Breast epithelium (tissue), 4 donors: ENCODE data around the gene ATP7B. TPM values are rescaled to one million over a fixed set of nuclear protein-coding genes. Genes with fewer than 3 reads are reported as not detected.

Experiments used
- DNase-seq, 2 donors: peaks; one replicate each; pipeline ENCODE4 v3.0.0-alpha.2; 2019; ENCODE audit warnings: low spot score in 2 of 2
- H3K27ac ChIP-seq, 2 donors: fragments of 200-600 bp; sonication (generic) in 1 of 2; one replicate each; pipeline ENCODE4 v1.5.1; 2016 to 2019; ENCODE audit warnings: mild to moderate bottlenecking in 1 of 2
- H3K27me3 ChIP-seq, 2 donors: fragments of 200-600 bp; sonication (generic) in 1 of 2; one replicate each; pipeline versions ENCODE4 v1.5.1 to v1.6.0; 2017 to 2019; ENCODE audit warnings: control low read depth in 1 of 2, mild to moderate bottlenecking in 1 of 2
- H3K36me3 ChIP-seq: fragments of 200-600 bp; one replicate; pipeline ENCODE4 v1.5.1; 2019
- H3K4me1 ChIP-seq, 2 donors: fragments of 200-600 bp; sonication (generic); one replicate each; pipeline ENCODE4 v1.5.1; 2016 to 2019; ENCODE audit warnings: control low read depth in 1 of 2
- H3K4me3 ChIP-seq, 3 donors: fragments of 200-600 bp; sonication (generic); 1 replicate in 2 of 3; 2 replicates in 1 of 3; pipeline ENCODE4 v1.5.1; 2016 to 2019; ENCODE audit warnings: mild to moderate bottlenecking in 3 of 3, moderate library complexity in 2 of 3
- H3K9me3 ChIP-seq, 2 donors: fragments of 200-600 bp; sonication (generic) in 1 of 2; one replicate each; pipeline ENCODE4 v1.5.1; 2016 to 2019; ENCODE audit warnings: control low read depth in 1 of 2
- POLR2A ChIP-seq: fragments of 450-650 bp; IDR thresholded peaks from one replicate; pipeline ENCODE4 v1.6.1; 2016; ENCODE audit warnings: antibody characterized with exemption, mild to moderate bottlenecking, moderate library complexity
- POLR2AphosphoS5 ChIP-seq, 3 donors: sonication (generic); formaldehyde crosslinking; IDR thresholded peaks; one replicate each; pipeline ENCODE4 v1.6.1; 2017; ENCODE audit warnings: antibody characterized with exemption in 3 of 3
- intact Hi-C: fragments of 100-400 bp; cut with DNase I; formaldehyde crosslinking; loops from one replicate; pipeline ENCODE4 v1.15.1; 2023; ENCODE audit warnings: low total_unique reads
- total RNA-seq, 3 donors: library from RNA; depleted of rRNA; stranded (reverse); fragments of >200 nt; gene quantifications; one replicate each; pipeline ENCODE4 v1.1.0, GENCODE V29; 2016
- TF ChIP-seq, protein P1 (sequence below), 3 donors: fragments of 450-650 bp; IDR thresholded peaks; one replicate each; pipeline ENCODE4 v1.5.1; 2016 to 2017; ENCODE audit warnings: antibody characterized with exemption in 3 of 3, mild to moderate bottlenecking in 3 of 3, moderate library complexity in 3 of 3

Gene ATP7B
- total RNA-seq, 3 donors from 2014 or later, result 6.9 to 9.2 (median 7.2) TPM

DNA sequence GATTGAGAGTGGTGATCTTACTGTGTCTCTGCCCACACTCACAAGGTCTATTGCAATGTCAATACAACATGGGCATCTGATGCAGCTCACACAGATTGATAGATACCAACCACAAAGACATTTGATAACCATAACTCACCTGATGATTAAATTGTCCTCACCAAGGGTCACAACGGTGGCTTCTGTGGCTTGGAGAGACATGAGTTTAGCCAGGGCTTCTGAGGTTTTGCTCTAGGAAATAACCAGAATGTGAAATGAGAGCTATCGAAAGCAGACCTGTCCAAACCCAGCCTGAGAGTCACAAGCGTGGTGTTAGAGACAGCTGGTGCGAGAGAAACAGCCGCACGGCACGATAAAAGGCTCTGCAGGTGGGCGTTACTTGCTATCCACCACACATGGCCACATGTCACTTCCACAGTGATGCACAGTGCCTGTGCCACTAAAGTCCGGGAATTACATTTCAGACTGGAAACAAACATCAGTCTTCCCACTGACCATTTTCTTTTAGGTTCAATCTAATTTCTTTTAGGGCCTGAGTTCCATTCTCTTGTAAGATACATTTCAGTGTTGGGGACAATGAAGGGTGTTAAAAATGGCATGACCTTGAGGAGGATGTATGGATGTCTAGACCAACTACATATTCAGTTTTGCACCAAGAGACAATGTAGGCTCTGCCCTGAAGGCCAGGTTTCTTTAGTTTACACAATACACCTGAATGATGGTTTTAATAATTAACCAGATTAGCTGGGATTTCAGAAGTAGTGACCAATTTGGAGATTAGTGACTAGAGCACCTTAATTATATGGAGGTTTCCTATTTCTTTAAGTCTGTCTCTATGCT, 53.7 kb downstream of the ATP7B start:
- H3K4me1 ChIP-seq, result no peaks in the 10 kb centered on the region
- H3K27me3 ChIP-seq, result no peaks in the 10 kb centered on the region
- no peak for TF ChIP-seq POLR2A
- intact Hi-C loops, result no loop called here
- no peak overlapping the region for H3K4me3 ChIP-seq
- H3K27ac ChIP-seq, result no peak overlapping the region
- no peak for DNase-seq
- no peaks in the 10 kb centered on the region for H3K36me3 ChIP-seq
- H3K9me3 ChIP-seq, result no peaks in the 10 kb centered on the region

DNA sequence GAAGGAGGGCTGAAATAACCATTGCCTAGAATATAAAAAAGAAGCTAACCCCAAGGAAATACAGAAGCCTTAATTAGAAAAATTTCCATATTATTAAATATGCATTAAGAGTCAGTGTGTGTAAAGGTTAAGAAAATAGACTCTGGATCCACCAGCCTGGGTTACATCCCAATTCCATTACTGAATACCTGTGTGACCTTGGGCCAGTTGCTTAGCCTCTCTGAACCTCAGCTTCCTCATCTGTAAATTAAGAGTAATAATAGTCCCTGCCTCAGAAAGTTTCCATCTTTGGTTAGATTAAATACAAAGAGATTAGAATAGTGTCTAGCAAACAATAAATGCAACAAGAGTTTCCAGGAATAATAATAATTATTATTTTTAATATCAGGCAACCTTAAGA, 54.5 kb downstream of the ATP7B start:
- Histone ChIP-seq H3K4me3 (no peak overlapping the region), H3K9me3 (no peaks in the 10 kb centered on the region), H3K27me3 (no peaks in the 10 kb centered on the region), H3K36me3 (no peaks in the 10 kb centered on the region), H3K4me1 (no peaks in the 10 kb centered on the region), H3K27ac (no peak overlapping the region)
- DNase-seq, result no peak
- intact Hi-C loops, result no loop called here
- TF ChIP-seq, protein P1, sequence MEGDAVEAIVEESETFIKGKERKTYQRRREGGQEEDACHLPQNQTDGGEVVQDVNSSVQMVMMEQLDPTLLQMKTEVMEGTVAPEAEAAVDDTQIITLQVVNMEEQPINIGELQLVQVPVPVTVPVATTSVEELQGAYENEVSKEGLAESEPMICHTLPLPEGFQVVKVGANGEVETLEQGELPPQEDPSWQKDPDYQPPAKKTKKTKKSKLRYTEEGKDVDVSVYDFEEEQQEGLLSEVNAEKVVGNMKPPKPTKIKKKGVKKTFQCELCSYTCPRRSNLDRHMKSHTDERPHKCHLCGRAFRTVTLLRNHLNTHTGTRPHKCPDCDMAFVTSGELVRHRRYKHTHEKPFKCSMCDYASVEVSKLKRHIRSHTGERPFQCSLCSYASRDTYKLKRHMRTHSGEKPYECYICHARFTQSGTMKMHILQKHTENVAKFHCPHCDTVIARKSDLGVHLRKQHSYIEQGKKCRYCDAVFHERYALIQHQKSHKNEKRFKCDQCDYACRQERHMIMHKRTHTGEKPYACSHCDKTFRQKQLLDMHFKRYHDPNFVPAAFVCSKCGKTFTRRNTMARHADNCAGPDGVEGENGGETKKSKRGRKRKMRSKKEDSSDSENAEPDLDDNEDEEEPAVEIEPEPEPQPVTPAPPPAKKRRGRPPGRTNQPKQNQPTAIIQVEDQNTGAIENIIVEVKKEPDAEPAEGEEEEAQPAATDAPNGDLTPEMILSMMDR (IDR thresholded peaks at IDR 0.05), result no peak

DNA sequence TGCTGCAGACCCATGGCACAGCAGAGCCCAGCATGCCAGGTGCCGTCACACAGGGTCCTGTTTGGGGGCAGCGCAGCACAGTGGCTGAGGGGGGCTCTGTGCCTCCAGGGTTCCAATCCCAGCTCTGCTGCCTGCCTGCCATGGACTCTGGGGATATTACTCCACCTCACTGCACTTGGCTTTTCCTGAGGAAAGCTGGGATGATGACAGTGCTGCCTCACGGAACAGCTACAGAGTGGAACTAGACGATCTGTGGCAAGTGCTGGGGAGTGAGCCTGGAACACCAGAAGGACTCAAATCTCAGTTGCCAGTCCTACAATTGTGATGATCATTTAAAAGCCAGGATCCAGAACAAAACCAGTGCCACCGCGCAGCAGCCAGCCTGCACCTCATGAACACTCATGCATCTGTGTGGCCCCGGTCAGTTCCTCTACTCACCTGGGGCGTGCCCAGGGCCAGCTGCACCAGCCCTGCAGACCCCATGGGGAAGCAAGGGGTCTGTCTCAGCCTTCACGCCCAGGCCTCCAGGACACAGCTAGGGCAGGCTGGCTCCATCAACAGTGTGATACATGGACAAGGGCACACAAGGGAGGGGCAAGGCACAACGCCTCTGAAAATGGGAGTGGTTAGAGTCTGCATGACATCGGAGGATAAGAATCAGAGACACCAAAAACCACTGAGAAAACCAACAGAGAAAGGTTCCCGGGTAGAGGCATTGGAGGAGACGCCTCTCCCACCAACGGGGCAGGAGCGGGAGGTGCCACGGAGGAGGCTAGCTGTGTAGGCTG, 55.2 kb downstream of the ATP7B start:
- no peak for DNase-seq
- Histone ChIP-seq H3K4me3 (no peak overlapping the region), H3K27me3 (no peaks in the 10 kb centered on the region), H3K36me3 (no peaks in the 10 kb centered on the region), H3K27ac (no peak overlapping the region), H3K9me3 (no peaks in the 10 kb centered on the region), H3K4me1 (no peaks in the 10 kb centered on the region)
- TF ChIP-seq POLR2AphosphoS5 (IDR thresholded peaks at IDR 0.05) (no peak), POLR2A (no peak)
- TF ChIP-seq, protein P1 (IDR thresholded peaks at IDR 0.05), result no peak
- intact Hi-C loops, result no loop called here

DNA sequence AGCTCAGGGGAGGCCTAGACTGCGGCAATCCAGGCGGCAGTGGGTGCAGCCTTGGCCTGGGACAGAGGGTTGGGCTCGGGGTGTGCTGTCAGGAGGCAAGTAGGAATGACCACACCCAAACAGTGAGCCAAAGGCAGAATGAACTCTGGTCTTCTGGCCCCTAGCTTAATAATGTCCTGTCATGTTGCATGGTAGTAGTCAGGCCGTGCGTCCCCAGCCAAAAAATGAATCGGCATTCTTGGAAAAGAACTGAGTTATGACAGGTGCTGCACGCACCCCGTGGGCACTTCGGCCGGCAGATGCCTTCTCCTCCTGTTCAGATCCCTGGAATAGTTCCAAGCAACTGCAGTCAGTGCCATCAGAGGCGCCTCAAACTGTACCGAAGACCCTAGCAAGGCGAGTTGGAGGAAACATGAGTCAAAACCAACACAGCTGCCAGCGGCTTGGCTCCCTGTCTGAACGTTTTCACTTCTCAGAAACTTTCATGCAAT, 55.9 kb downstream of the ATP7B start:
- H3K4me3 ChIP-seq, result no peak overlapping the region
- intact Hi-C loops, result no loop called here
- H3K27me3 ChIP-seq, result no peaks in the 10 kb centered on the region
- H3K36me3 ChIP-seq, result no peaks in the 10 kb centered on the region
- no peak for DNase-seq
- H3K9me3 ChIP-seq, result peaks cover 0 to 4% of the 10 kb centered on the region in 2 donors
- no peaks in the 10 kb centered on the region for H3K4me1 ChIP-seq
- H3K27ac ChIP-seq, result no peak overlapping the region
- TF ChIP-seq POLR2AphosphoS5 (IDR thresholded peaks at IDR 0.05) (no peak), POLR2A (no peak)
- TF ChIP-seq, protein P1 (IDR thresholded peaks at IDR 0.05), result no peak

DNA sequence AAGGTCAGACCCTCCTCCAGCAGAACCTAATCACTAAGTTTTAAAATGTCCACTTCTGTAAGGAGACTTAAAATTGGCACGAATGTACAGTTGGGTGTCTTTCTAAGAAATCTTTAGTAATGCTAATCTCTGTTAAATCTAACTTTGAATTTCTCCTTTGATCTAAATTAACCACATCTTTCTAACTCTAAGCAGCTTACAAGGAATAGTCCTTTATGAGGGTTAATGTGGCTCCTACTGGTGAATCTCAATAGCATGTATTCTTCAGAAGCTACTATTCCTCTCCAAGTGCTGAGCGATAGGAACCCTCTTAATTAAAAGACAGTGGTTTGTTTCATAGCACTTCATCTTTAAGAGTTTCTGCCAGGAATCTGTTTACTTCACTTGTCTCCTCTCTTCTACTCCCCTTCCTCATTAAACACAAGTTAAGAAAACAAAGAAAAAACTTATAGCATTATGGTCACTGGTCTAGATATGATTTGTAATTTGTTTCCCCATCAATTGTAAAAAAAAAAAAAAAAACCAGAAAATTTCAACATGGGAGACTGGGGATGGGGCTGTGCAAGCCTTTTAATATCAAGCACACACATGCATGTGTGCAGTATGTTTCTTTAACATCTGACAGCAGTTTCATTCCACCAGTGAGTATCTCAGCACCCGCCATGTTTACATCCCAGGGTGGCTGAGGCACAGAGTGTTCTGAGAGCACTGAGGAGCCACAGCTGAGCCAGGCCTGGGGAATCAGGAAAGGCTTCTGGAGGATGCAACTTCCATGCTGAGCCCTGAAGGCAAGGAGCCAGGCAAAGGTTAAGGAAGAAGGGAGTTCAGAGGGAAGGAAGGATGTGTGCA, 57.7 kb downstream of the ATP7B start:
- TF ChIP-seq POLR2AphosphoS5 (IDR thresholded peaks at IDR 0.05), result no peak
- no peak for TF ChIP-seq POLR2A
- TF ChIP-seq, protein P1 (IDR thresholded peaks at IDR 0.05), result no peak

More for the DNA sequence above, 57.7 kb downstream of the ATP7B start:
- DNase-seq, result no peak
- intact Hi-C loops, result no loop called here
- Histone ChIP-seq H3K4me1 (no peaks in the 10 kb centered on the region), H3K27me3 (no peaks in the 10 kb centered on the region), H3K36me3 (no peaks in the 10 kb centered on the region), H3K9me3 (peaks cover 0 to 4% of the 10 kb centered on the region in 2 donors), H3K27ac (no peak overlapping the region), H3K4me3 (no peak overlapping the region)
